Esophagus (tissue), 2 donors: ENCODE data around the gene ZCCHC24. TPM values are rescaled to one million over a fixed set of nuclear protein-coding genes. Genes with fewer than 3 reads are reported as not detected.

Source experiments
- H3K27ac ChIP-seq, 2 donors: one replicate each; pipeline ENCODE4 v1.5.1; 2013; ENCODE audit warnings: low read depth in 2 of 2, mild to moderate bottlenecking in 2 of 2, inconsistent platforms in 1 of 2, low read length in 1 of 2, moderate library complexity in 1 of 2
- H3K27me3 ChIP-seq, 2 donors: one replicate each; pipeline ENCODE4 v1.6.1; 2013; ENCODE audit warnings: low read length in 2 of 2, control low read depth in 1 of 2, mild to moderate bottlenecking in 1 of 2; ENCODE audit not compliant: insufficient read depth in 2 of 2, control insufficient read depth in 1 of 2
- H3K36me3 ChIP-seq, 2 donors: one replicate each; pipeline ENCODE4 v1.6.1; 2013; ENCODE audit warnings: low read length in 1 of 2; ENCODE audit not compliant: control insufficient read depth in 2 of 2, insufficient read depth in 2 of 2
- H3K4me1 ChIP-seq, 2 donors: one replicate each; pipeline ENCODE4 v1.6.1; 2013; ENCODE audit warnings: low read length in 1 of 2; ENCODE audit not compliant: control insufficient read depth in 2 of 2, insufficient read depth in 2 of 2
- H3K4me3 ChIP-seq, 2 donors: one replicate each; pipeline ENCODE4 v1.5.1; 2013; ENCODE audit warnings: low read length in 2 of 2, mild to moderate bottlenecking in 2 of 2, low read depth in 1 of 2, moderate library complexity in 1 of 2
- H3K9me3 ChIP-seq, 2 donors: one replicate each; pipeline ENCODE4 v1.6.1; 2013; ENCODE audit warnings: mild to moderate bottlenecking in 2 of 2, low read depth in 1 of 2, low read length in 1 of 2, moderate library complexity in 1 of 2; ENCODE audit not compliant: control insufficient read depth in 2 of 2, insufficient read depth in 1 of 2
- WGBS, 2 donors: extraction: QIAGEN DNeasy Blood & Tissue Kit; methylation state at CpG; one replicate each; pipeline ENCODE4 v1.1.7; 2013; 5-methylcytosine and 5-hydroxymethylcytosine counted together
- polyA plus RNA-seq, 2 donors: library from polyadenylated mRNA; stranded (reverse); fragments of 200-250 nt; gene quantifications; one replicate each; pipeline ENCODE4 v1.2.3, GENCODE V29; 2013
- donor health status: healthy with polysubstance abuse.
- donor health status: Bipolar disorder and iron deficiency.

Gene ZCCHC24
- polyA plus RNA-seq, 2 donors = 3.3 to 6.5 TPM

- no peaks in the 10 kb centered on the region for H3K4me1 ChIP-seq
- H3K9me3 ChIP-seq = no peaks in the 10 kb centered on the region
- H3K36me3 ChIP-seq = no peaks in the 10 kb centered on the region
- H3K27me3 ChIP-seq = no peaks in the 10 kb centered on the region
- no peak overlapping the region for H3K4me3 ChIP-seq
- WGBS, 2 donors = 89 to 92% methylated on average over 6 of the region's 6 CpGs
- H3K27ac ChIP-seq = no peak overlapping the region
Measured at GRCh38 chr10:79484476-79484875, 39.1 kb upstream of the ZCCHC24 start.

- H3K27me3 ChIP-seq = no peaks in the 10 kb centered on the region
- no peaks in the 10 kb centered on the region for H3K4me1 ChIP-seq
- H3K27ac ChIP-seq = no peak overlapping the region
- H3K36me3 ChIP-seq = no peaks in the 10 kb centered on the region
- no peaks in the 10 kb centered on the region for H3K9me3 ChIP-seq
- WGBS, 2 donors = 47 to 60% methylated on average over 2 of the region's 2 CpGs
- no peak overlapping the region for H3K4me3 ChIP-seq
Measured at GRCh38 chr10:79483948-79484347, 38.5 kb upstream of the ZCCHC24 start.

- Histone ChIP-seq H3K9me3 (no peaks in the 10 kb centered on the region), H3K36me3 (no peaks in the 10 kb centered on the region), H3K27ac (no peak overlapping the region), H3K4me1 (no peaks in the 10 kb centered on the region), H3K4me3 (no peak overlapping the region), H3K27me3 (no peaks in the 10 kb centered on the region)
- 44 to 68% methylated on average over 3 of the region's 3 CpGs for WGBS, 2 donors
Measured at GRCh38 chr10:79483299-79483698, 37.9 kb upstream of the ZCCHC24 start.

GRCh38 chr10:79482741-79483140 is 37.3 kb upstream of the ZCCHC24 start:
- H3K4me1 ChIP-seq = no peaks in the 10 kb centered on the region
- no peak overlapping the region for H3K4me3 ChIP-seq
- 46 to 62% methylated on average over 4 of the region's 4 CpGs for WGBS, 2 donors
- no peaks in the 10 kb centered on the region for H3K27me3 ChIP-seq
- H3K36me3 ChIP-seq = no peaks in the 10 kb centered on the region
- H3K9me3 ChIP-seq = no peaks in the 10 kb centered on the region
- H3K27ac ChIP-seq = no peak overlapping the region

GRCh38 chr10:79482304-79482703 is 36.9 kb upstream of the ZCCHC24 start:
- Histone ChIP-seq H3K27me3 (no peaks in the 10 kb centered on the region), H3K9me3 (no peaks in the 10 kb centered on the region), H3K36me3 (no peaks in the 10 kb centered on the region), H3K4me3 (no peak overlapping the region), H3K27ac (no peak overlapping the region), H3K4me1 (no peaks in the 10 kb centered on the region)
- WGBS, 2 donors = 86 to 100% methylated on average over 1 of the region's 1 CpG

GRCh38 chr10:79479283-79479909 is 34.0 kb upstream of the ZCCHC24 start:
- no peaks in the 10 kb centered on the region for H3K9me3 ChIP-seq
- H3K4me3 ChIP-seq = no peak overlapping the region
- 79 to 88% methylated on average over 3 of the region's 3 CpGs for WGBS, 2 donors
- H3K27ac ChIP-seq = no peak overlapping the region
- no peaks in the 10 kb centered on the region for H3K36me3 ChIP-seq
- H3K27me3 ChIP-seq = no peaks in the 10 kb centered on the region
- H3K4me1 ChIP-seq = no peaks in the 10 kb centered on the region

- H3K9me3 ChIP-seq = no peaks in the 10 kb centered on the region
- H3K27ac ChIP-seq = no peak overlapping the region
- no peaks in the 10 kb centered on the region for H3K27me3 ChIP-seq
- no peaks in the 10 kb centered on the region for H3K4me1 ChIP-seq
- no peak overlapping the region for H3K4me3 ChIP-seq
- 88% methylated on average over 7 of the region's 7 CpGs for WGBS, 2 donors
- H3K36me3 ChIP-seq = no peaks in the 10 kb centered on the region
Measured at GRCh38 chr10:79477456-79477855, 32.0 kb upstream of the ZCCHC24 start.

- Histone ChIP-seq H3K4me3 (no peak overlapping the region), H3K9me3 (no peaks in the 10 kb centered on the region), H3K36me3 (no peaks in the 10 kb centered on the region), H3K27me3 (no peaks in the 10 kb centered on the region), H3K27ac (no peak overlapping the region), H3K4me1 (no peaks in the 10 kb centered on the region)
Measured at GRCh38 chr10:79476645-79477044, 31.2 kb upstream of the ZCCHC24 start.

- H3K9me3 ChIP-seq = no peaks in the 10 kb centered on the region
- H3K4me1 ChIP-seq = no peaks in the 10 kb centered on the region
- H3K27ac ChIP-seq = no peak overlapping the region
- H3K4me3 ChIP-seq = no peak overlapping the region
- no peaks in the 10 kb centered on the region for H3K36me3 ChIP-seq
- H3K27me3 ChIP-seq = no peaks in the 10 kb centered on the region
- WGBS, 2 donors = 72 to 75% methylated on average over 3 of the region's 3 CpGs
Measured at GRCh38 chr10:79475877-79476276, 30.5 kb upstream of the ZCCHC24 start.

- WGBS, 2 donors = 82 to 91% methylated on average over 7 of the region's 7 CpGs
- H3K27me3 ChIP-seq = no peaks in the 10 kb centered on the region
- H3K4me3 ChIP-seq = no peak overlapping the region
- H3K4me1 ChIP-seq = no peaks in the 10 kb centered on the region
- no peaks in the 10 kb centered on the region for H3K9me3 ChIP-seq
- H3K27ac ChIP-seq = no peak overlapping the region
- H3K36me3 ChIP-seq = no peaks in the 10 kb centered on the region
Measured at GRCh38 chr10:79475119-79475653, 29.8 kb upstream of the ZCCHC24 start.
